ENCODE results near the gene ZNF480.
"Not testable (repeated sequence)": the region's sequence is repeated elsewhere in the genome, so short reads cannot be mapped to it uniquely, and the experiment has no call there.

The ZNF480 gene

DNA sequence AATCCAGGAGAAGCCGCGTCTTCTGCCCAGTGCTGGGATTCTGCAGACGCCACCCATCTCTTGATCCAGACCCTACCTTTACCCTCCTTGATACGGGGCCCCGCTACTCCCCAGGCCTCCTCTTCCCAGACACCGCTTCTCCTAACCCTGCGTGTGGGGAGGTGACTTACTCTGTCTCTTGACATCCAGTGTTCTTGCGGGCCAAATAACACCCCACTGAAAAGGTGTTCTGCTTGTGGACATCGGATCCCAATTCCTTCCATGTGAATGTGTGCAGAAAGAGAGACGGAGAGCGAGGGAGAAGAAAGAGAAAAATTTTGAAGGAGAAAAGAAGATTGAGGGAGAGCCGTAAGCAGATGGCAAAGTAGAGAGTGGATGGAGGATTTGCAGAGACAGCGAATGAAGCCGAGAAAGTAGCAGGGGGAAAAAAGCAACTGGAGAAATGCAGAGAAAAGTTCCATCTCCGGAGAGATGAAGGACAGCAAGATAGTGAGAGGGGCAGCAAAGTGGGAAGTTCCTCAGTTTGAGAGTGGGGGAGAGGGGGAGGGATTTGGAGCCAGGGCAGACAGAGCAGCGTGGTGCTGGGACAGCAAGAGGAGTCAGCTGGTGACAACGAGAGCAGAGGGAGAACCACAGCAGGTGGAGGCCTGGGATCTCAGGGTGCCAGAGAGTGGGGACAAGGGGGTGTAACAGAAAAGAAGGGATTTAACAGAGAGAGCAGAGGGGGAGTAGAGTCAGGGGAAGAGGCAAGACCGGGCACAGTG is 814 bp downstream of the ZNF480 start:
- Mint-ChIP-seq H3K4me3 (peak overlapping the region; percentile 86), H3K4me1 (peaks cover 20% of the 10 kb centered on the region), H3K9me3 (peaks cover 18% of the 10 kb centered on the region), H3K27me3 (no peaks in the 10 kb centered on the region), H3K27ac (peak overlapping the region; percentile 94), H3K36me3 (peaks cover 69% of the 10 kb centered on the region)
- peak; percentile 62 for ATAC-seq

GRCh38 chr19:52307275-52307674 is 10.3 kb downstream of the ZNF480 start:
- Mint-ChIP-seq H3K4me3 (no peak overlapping the region), H3K27me3 (no peaks in the 10 kb centered on the region), H3K9me3 (peaks cover 22% of the 10 kb centered on the region), H3K36me3 (peaks cover 96% of the 10 kb centered on the region), H3K4me1 (no peaks in the 10 kb centered on the region), H3K27ac (no peak overlapping the region)
- no peak for ATAC-seq

GRCh38 chr19:52322429-52322828 is 25.5 kb downstream of the ZNF480 start:
- H3K4me1 Mint-ChIP-seq, result no peaks in the 10 kb centered on the region
- no peak overlapping the region for H3K4me3 Mint-ChIP-seq
- peaks cover 33% of the 10 kb centered on the region for H3K9me3 Mint-ChIP-seq
- H3K27ac Mint-ChIP-seq, result no peak overlapping the region
- no peak for ATAC-seq
- no peaks in the 10 kb centered on the region for H3K27me3 Mint-ChIP-seq
- H3K36me3 Mint-ChIP-seq, result peaks cover 65% of the 10 kb centered on the region

DNA sequence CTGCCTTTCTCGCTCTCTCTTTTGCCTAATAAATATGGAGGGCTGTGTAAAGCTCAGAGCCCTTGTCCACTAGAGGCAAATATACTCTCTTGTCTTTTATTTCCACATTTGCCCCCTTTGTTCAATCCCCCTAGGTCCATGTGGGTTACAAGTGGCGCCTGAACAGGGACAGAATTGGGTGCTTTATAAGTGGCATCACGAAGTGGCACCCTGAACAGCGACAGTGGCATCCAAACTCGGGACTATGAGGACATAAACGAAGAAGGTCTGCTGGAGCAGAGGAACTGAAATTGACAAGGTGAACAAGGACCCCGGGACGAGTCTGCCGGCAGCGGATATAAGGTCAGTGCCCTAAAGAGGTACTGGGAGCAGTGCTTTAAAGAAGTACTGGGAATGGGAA is 34.8 kb downstream of the ZNF480 start:
- Mint-ChIP-seq H3K27me3 (no peaks in the 10 kb centered on the region), H3K27ac (no peak overlapping the region), H3K4me3 (no peak overlapping the region), H3K36me3 (peaks cover 13% of the 10 kb centered on the region), H3K9me3 (peaks cover 26% of the 10 kb centered on the region), H3K4me1 (peaks cover 3% of the 10 kb centered on the region)
- ATAC-seq, result no peak

DNA sequence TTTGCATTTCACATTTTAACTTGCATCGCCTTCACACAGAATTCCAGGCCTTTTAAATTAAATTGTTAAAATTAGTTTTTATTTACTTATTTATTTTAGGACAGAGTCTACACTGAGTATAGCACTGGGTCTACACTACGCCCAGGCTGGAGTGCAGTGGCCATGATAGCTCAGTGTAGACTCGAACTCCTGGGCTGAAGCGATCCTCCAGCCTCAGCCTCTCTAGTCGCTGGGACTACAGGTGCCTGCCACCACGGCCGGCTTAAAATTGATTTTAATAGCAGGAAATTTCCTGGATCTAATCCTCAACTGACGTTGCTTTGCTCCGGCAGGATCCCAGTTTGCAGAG is 38.8 kb downstream of the ZNF480 start:
- H3K4me1 Mint-ChIP-seq, result peaks cover 12% of the 10 kb centered on the region
- ATAC-seq, result peak; percentile 52
- peak overlapping the region; percentile 91 for H3K27ac Mint-ChIP-seq
- peaks cover 27% of the 10 kb centered on the region for H3K9me3 Mint-ChIP-seq
- peak overlapping the region; percentile 90 for H3K4me3 Mint-ChIP-seq
- peaks cover 36% of the 10 kb centered on the region for H3K36me3 Mint-ChIP-seq
- H3K27me3 Mint-ChIP-seq, result no peaks in the 10 kb centered on the region

GRCh38 chr19:52336117-52336790 is 39.3 kb downstream of the ZNF480 start, which contains the start of gene ZNF610:
TSS of gene ZNF610 (plus strand) at chr19:52336243. CDS start at chr19:52349173, 12,930 bp downstream.
- ATAC-seq, result peak; percentile 95
- peak within 1 kb of the TSS; percentile 91 for H3K27ac Mint-ChIP-seq
- peaks cover 36% of the 10 kb centered on the region for H3K36me3 Mint-ChIP-seq
- H3K27me3 Mint-ChIP-seq, result no peaks in the 10 kb centered on the region
- H3K9me3 Mint-ChIP-seq, result peaks cover 22% of the 10 kb centered on the region
- peak within 1 kb of the TSS; percentile 90 for H3K4me3 Mint-ChIP-seq
- H3K4me1 Mint-ChIP-seq, result peaks cover 12% of the 10 kb centered on the region

- Mint-ChIP-seq H3K4me3 (peak overlapping the region; percentile 90), H3K27me3 (no peaks in the 10 kb centered on the region), H3K27ac (peak overlapping the region; percentile 91), H3K36me3 (peaks cover 36% of the 10 kb centered on the region), H3K4me1 (peaks cover 12% of the 10 kb centered on the region), H3K9me3 (peaks cover 18% of the 10 kb centered on the region)
- peak; percentile 10 for ATAC-seq
Measured at GRCh38 chr19:52336791-52337381, 39.9 kb downstream of the ZNF480 start.

GRCh38 chr19:52339022-52339421 is 42.1 kb downstream of the ZNF480 start:
- not testable (repeated sequence) for H3K27me3 Mint-ChIP-seq, H3K27ac Mint-ChIP-seq, H3K4me3 Mint-ChIP-seq, ATAC-seq
- Mint-ChIP-seq H3K9me3 (peaks cover 17% of the 10 kb centered on the region), H3K4me1 (peaks cover 12% of the 10 kb centered on the region), H3K36me3 (peaks cover 31% of the 10 kb centered on the region)

DNA sequence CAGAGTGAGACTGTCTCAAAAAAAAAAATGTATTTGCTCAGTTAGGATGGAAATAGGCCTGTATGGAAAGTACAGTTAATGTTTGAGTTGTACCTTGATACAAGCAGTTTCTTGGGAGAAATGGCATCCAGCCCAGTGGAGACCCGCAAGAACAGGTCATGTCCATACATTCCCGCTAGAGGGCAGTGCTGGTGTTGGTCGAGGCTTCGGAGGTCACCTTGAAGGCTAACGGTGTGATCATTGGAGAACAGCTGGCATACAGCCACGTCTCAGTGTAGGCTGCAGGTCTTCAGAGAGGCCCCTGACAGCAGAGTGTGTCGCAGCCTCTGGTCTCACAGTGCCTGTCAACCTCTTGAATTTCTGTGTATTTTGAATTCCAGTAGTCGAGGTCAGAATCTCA is 46.6 kb downstream of the ZNF480 start:
- no peak overlapping the region for H3K27ac Mint-ChIP-seq
- peak; percentile 67 for ATAC-seq
- peaks cover 25% of the 10 kb centered on the region for H3K36me3 Mint-ChIP-seq
- H3K9me3 Mint-ChIP-seq, result peaks cover 15% of the 10 kb centered on the region
- H3K27me3 Mint-ChIP-seq, result no peaks in the 10 kb centered on the region
- H3K4me3 Mint-ChIP-seq, result no peak overlapping the region
- H3K4me1 Mint-ChIP-seq, result no peaks in the 10 kb centered on the region

DNA sequence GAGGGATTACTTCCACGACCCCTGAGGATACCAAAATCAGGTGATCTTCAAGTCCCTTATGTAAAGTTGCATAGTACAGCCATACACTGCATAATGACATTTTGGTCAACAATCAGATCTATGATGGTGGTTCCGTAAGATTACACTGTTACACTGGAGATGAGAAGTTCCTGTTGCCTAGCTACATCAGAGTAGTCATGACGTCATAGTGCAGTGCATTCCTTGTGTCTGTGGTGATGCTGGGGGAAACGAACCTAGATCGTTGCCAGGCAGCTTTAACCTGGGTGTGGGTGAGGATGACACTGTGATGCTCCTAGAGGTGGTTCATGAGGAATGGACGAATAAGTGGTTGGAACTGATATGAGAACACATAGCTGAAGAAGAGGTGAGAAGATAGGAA is 48.2 kb downstream of the ZNF480 start:
- H3K27me3 Mint-ChIP-seq, result no peaks in the 10 kb centered on the region
- H3K4me3 Mint-ChIP-seq, result no peak overlapping the region
- H3K4me1 Mint-ChIP-seq, result no peaks in the 10 kb centered on the region
- H3K9me3 Mint-ChIP-seq, result peaks cover 23% of the 10 kb centered on the region
- ATAC-seq, result no peak
- no peak overlapping the region for H3K27ac Mint-ChIP-seq
- peaks cover 33% of the 10 kb centered on the region for H3K36me3 Mint-ChIP-seq

GRCh38 chr19:52351512-52351911 is 54.5 kb downstream of the ZNF480 start:
- no peak for ATAC-seq
- Mint-ChIP-seq H3K27me3 (no peaks in the 10 kb centered on the region), H3K4me3 (no peak overlapping the region), H3K4me1 (no peaks in the 10 kb centered on the region), H3K9me3 (peaks cover 23% of the 10 kb centered on the region), H3K36me3 (peaks cover 81% of the 10 kb centered on the region), H3K27ac (no peak overlapping the region)

- Mint-ChIP-seq H3K36me3 (peaks cover 68% of the 10 kb centered on the region), H3K27ac (no peak overlapping the region), H3K4me1 (peaks cover 13% of the 10 kb centered on the region), H3K9me3 (peaks cover 22% of the 10 kb centered on the region), H3K27me3 (no peaks in the 10 kb centered on the region), H3K4me3 (no peak overlapping the region)
- ATAC-seq, result no peak
Measured at GRCh38 chr19:52366414-52366824, 69.5 kb downstream of the ZNF480 start.

DNA sequence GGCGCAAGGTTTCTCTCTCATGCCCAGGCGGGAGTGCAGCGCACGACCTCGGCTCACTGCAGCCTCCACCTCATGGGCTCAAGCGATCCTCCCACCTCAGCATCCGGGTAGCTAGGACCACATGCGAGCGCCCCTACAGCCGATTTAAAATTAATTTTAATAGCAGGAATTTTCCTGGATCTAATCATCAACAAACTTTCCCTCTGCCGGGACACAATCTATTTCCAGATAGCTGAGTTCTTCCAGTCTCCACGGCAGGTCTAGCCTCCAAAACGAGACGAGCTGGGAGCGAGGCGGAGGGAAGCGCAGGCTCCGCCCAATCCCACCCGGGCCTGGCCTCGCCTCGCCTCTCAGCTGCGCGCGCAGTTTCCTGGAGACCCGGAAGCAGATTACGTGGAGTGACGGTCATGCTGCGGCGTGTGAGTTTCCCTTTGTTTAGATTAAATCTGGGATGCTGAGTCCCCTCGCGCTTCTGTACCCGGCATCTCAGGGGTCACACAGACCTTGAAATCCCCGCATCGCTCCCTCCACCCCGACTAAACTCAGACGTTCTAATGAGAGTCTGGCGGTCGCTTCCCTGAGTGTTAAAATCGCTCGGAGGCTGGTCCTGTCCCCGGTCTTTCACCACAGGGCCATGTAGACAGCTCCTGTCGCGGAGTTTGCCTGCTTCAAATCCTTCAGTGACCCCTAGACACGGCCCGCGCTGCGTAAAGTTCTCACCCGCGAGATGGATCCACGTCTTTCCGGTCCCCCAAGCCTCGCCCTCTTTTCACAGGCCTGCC is 72.8 kb downstream of the ZNF480 start, which contains the start of gene ZNF880:
Gene ZNF880 (plus strand): TSS at position 365 of the 782 bp plus-strand sequence. CDS start 43 bp downstream, at position 408.
- Mint-ChIP-seq H3K4me3 (peak within 1 kb of the TSS; percentile 97), H3K4me1 (peaks cover 13% of the 10 kb centered on the region), H3K27ac (peak within 1 kb of the TSS; percentile 99), H3K9me3 (peaks cover 19% of the 10 kb centered on the region), H3K36me3 (peaks cover 62% of the 10 kb centered on the region), H3K27me3 (no peaks in the 10 kb centered on the region)
- ATAC-seq, result peak; percentile 100

GRCh38 chr19:52370341-52370710 is 73.4 kb downstream of the ZNF480 start:
- Mint-ChIP-seq H3K27me3 (no peaks in the 10 kb centered on the region), H3K4me3 (peak overlapping the region; percentile 97), H3K36me3 (peaks cover 63% of the 10 kb centered on the region), H3K27ac (peak overlapping the region; percentile 99), H3K4me1 (peaks cover 13% of the 10 kb centered on the region), H3K9me3 (peaks cover 21% of the 10 kb centered on the region)
- ATAC-seq, result no peak
